ENCODE results near the gene ZNF566. TPM values are rescaled to one million over a fixed set of nuclear protein-coding genes. Genes with fewer than 3 reads are reported as not detected.

The ZNF566 gene
- total RNA-seq, 1 donor from 2014 or later, result 13.2 TPM

DNA sequence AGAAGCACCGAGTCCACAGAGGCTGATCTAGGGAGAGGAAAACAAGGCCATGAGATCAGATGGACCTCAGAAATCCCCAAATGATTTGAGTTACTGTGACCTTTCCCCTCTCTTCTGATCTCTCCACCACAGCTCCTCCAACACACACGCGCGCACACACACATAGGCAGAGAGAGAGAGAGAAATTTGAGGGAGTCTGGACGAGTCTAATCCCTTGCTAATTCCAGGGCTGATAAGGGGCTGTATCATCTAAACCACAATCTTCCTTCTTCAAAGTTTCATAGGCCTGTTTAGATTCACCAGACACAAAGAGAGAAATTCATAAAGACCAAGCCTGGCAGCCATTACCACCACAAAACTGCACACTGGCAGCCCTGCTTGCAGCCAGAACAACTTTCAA, 79.5 kb downstream of the ZNF566 start:
- Mint-ChIP-seq H3K36me3 (ENCODE audit: unreplicated experiment) (peaks cover 66% of the 10 kb centered on the region), H3K27me3 (ENCODE audit: unreplicated experiment) (no peaks in the 10 kb centered on the region), H3K27ac (ENCODE audit: unreplicated experiment) (no peak overlapping the region), H3K4me1 (ENCODE audit: unreplicated experiment) (no peaks in the 10 kb centered on the region), H3K4me3 (ENCODE audit: unreplicated experiment) (no peak overlapping the region), H3K9me3 (ENCODE audit: unreplicated experiment) (peaks cover 37% of the 10 kb centered on the region)
- no peak for DNase-seq (ENCODE audit: extremely low spot score, unreplicated experiment)
- TF ChIP-seq, protein P1, sequence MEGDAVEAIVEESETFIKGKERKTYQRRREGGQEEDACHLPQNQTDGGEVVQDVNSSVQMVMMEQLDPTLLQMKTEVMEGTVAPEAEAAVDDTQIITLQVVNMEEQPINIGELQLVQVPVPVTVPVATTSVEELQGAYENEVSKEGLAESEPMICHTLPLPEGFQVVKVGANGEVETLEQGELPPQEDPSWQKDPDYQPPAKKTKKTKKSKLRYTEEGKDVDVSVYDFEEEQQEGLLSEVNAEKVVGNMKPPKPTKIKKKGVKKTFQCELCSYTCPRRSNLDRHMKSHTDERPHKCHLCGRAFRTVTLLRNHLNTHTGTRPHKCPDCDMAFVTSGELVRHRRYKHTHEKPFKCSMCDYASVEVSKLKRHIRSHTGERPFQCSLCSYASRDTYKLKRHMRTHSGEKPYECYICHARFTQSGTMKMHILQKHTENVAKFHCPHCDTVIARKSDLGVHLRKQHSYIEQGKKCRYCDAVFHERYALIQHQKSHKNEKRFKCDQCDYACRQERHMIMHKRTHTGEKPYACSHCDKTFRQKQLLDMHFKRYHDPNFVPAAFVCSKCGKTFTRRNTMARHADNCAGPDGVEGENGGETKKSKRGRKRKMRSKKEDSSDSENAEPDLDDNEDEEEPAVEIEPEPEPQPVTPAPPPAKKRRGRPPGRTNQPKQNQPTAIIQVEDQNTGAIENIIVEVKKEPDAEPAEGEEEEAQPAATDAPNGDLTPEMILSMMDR (IDR thresholded peaks at IDR 0.05), result no peak

DNA sequence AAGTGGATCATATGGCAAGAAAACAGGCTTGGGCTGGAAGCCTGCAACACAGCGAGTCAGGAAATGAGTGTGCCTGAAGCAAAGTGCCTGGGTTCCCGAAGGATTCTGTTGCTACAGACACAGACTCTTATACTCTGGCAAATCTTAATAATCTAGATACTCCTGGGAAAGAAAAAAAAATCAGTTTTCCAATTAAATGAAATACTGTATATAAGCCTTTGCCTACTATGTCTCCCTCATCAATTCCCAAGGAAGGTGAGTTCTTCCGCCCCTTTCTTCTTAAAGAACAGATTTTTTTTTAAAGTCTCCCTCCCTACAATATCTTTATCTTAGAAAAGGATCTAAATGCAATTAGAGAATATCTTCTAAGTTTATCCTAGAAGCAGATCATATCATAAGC, 81.3 kb downstream of the ZNF566 start:
- no peak for DNase-seq (ENCODE audit: extremely low spot score, unreplicated experiment)
- Mint-ChIP-seq H3K4me3 (ENCODE audit: unreplicated experiment) (no peak overlapping the region), H3K9me3 (ENCODE audit: unreplicated experiment) (peaks cover 43% of the 10 kb centered on the region), H3K27ac (ENCODE audit: unreplicated experiment) (no peak overlapping the region), H3K27me3 (ENCODE audit: unreplicated experiment) (no peaks in the 10 kb centered on the region), H3K36me3 (ENCODE audit: unreplicated experiment) (peaks cover 75% of the 10 kb centered on the region), H3K4me1 (ENCODE audit: unreplicated experiment) (no peaks in the 10 kb centered on the region)
- TF ChIP-seq, protein P1 (IDR thresholded peaks at IDR 0.05), result no peak

DNA sequence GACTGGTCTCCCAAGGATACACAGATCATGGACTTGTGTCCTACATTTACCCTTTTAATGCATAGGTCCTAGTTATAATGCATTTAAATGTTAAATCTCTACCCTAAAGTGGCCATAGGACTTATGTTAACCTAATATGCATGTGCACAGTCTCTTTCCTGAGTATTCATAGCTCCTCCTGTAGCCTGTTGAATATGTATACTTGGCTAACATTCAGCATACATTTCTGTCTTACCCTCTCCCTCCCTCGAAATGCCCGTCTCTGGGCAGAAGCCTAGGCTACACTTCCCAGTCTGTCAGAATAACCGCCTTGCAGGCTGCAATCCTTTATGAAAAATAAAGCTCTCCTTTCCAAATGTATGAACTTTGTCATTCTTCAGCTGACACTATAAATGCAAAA, 84.9 kb downstream of the ZNF566 start:
- Mint-ChIP-seq H3K4me1 (ENCODE audit: unreplicated experiment) (no peaks in the 10 kb centered on the region), H3K36me3 (ENCODE audit: unreplicated experiment) (peaks cover 84% of the 10 kb centered on the region), H3K27ac (ENCODE audit: unreplicated experiment) (no peak overlapping the region), H3K4me3 (ENCODE audit: unreplicated experiment) (no peak overlapping the region), H3K9me3 (ENCODE audit: unreplicated experiment) (peaks cover 48% of the 10 kb centered on the region), H3K27me3 (ENCODE audit: unreplicated experiment) (no peaks in the 10 kb centered on the region)
- TF ChIP-seq, protein P1 (IDR thresholded peaks at IDR 0.05), result no peak
- no peak for DNase-seq (ENCODE audit: extremely low spot score, unreplicated experiment)

DNA sequence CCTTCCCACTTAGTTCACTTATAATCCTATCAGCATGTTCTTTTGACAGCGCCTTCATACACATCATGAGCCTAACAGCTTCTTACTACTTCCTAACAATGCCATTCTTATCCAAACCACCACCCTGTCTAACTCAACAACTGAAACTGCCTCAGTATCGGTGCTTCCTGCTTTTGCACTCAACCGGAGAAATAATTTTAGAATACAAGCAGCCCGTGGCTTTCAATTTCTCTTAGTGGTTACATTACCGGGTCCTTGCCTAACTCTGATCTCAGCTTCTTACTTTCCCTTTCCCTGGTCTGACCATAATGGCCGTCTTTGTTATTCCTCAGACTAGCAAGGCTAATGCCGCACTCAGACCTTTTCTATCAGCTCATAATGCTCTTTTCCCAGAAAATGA, 87.9 kb downstream of the ZNF566 start:
- Mint-ChIP-seq H3K9me3 (ENCODE audit: unreplicated experiment) (peaks cover 38% of the 10 kb centered on the region), H3K4me3 (ENCODE audit: unreplicated experiment) (no peak overlapping the region), H3K27me3 (ENCODE audit: unreplicated experiment) (no peaks in the 10 kb centered on the region), H3K4me1 (ENCODE audit: unreplicated experiment) (no peaks in the 10 kb centered on the region), H3K27ac (ENCODE audit: unreplicated experiment) (no peak overlapping the region), H3K36me3 (ENCODE audit: unreplicated experiment) (peaks cover 83% of the 10 kb centered on the region)
- DNase-seq (ENCODE audit: extremely low spot score, unreplicated experiment), result no peak
- TF ChIP-seq, protein P1 (IDR thresholded peaks at IDR 0.05), result no peak

DNA sequence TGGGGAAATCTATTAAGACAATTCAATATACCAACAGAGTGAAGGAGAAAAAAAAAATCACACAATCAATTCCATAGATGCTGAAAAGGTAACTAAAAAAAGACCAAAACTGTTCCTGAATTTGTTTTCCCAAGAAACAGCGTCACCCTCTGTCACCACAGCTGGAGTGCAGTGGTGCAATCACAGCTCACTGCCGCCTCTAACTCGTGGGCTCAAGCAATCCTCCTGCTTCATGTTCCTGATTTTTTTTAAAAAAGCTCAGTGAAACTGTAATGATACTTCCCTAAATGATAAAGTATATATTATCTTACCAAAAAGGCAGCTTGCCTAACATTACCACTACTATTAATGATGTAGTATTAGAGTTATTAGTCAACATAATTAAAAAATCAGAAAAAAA, 90.8 kb downstream of the ZNF566 start:
- Mint-ChIP-seq H3K27ac (ENCODE audit: unreplicated experiment) (no peak overlapping the region), H3K4me3 (ENCODE audit: unreplicated experiment) (no peak overlapping the region), H3K27me3 (ENCODE audit: unreplicated experiment) (no peaks in the 10 kb centered on the region), H3K4me1 (ENCODE audit: unreplicated experiment) (no peaks in the 10 kb centered on the region), H3K9me3 (ENCODE audit: unreplicated experiment) (peaks cover 40% of the 10 kb centered on the region), H3K36me3 (ENCODE audit: unreplicated experiment) (peaks cover 76% of the 10 kb centered on the region)
- no peak for DNase-seq (ENCODE audit: extremely low spot score, unreplicated experiment)
- TF ChIP-seq, protein P1 (IDR thresholded peaks at IDR 0.05), result no peak

Other genes with a start within 250 kb of the ZNF566 start
- 6.0 and 6.6 TPM in 2 replicates for gene ZFP14, start 110.4 kb downstream of the ZNF566 start, total RNA-seq
- 8.9 TPM in 2 replicates for gene ZFP82, start 70.9 kb downstream of the ZNF566 start, total RNA-seq
- 16.4 and 20.9 TPM in 2 replicates for gene ZNF260, start 38.7 kb upstream of the ZNF566 start, total RNA-seq
- gene ZNF529, start 83.7 kb upstream of the ZNF566 start, total RNA-seq, result 18.3 and 18.8 TPM in 2 replicates
- 13.2 and 15.0 TPM in 2 replicates for gene ZNF382, start 115.8 kb upstream of the ZNF566 start, total RNA-seq
- 10.3 and 10.7 TPM in 2 replicates for gene ZNF461, start 177.3 kb upstream of the ZNF566 start, total RNA-seq
- gene ZNF567, start 198.1 kb upstream of the ZNF566 start, total RNA-seq, result 5.6 and 6.6 TPM in 2 replicates

All from osteocyte (in vitro differentiated cells).